ENCODE measurements around the gene CCDC50. TPM values are rescaled to one million over a fixed set of nuclear protein-coding genes. Genes with fewer than 3 reads are reported as not detected.

CCDC50 gene
- total and polyA plus RNA-seq, 2 donors (not counting 3 experiments of a cell fraction or from before 2014, with no cell fraction given), result 44.4 to 137 TPM

DNA sequence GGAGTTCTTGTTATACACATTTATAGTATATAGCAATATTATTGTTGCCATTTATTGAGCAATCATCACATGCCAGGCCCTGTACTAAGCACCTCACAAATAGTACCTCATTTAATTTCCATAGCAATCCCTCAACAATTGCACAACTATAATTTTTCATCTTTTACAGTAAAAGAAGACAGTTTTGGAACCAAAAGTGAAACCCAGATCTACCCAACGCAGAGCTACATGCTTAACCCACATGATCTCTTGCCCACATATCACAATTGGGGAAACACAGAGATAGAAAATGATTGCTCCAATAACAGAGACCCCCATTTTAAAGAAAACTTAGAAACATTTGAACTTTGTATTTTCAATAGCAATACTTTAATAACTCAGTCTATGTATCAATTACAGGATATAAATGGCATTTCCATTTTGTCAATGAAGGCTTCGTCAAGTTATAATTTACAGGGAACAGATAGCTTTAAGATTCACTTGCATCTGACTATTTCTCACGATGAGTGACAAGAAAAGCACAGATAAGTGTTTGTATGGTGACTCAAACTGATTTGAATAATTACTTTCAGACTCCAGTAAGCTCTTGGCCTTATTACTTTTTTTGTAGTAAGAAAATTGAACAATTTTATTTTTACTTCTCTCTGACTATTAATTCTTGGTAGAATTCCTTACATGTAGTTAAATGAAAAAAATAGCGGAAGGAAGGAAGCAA is 38.7 kb upstream of the CCDC50 start:
- Histone ChIP-seq H3K4me1 (ENCODE audit: control insufficient read depth, extremely low read depth, insufficient read depth, low read length) (peaks cover 2% of the 10 kb centered on the region), H3K4me2 (ENCODE audit: insufficient read depth, low read length) (peak overlapping the region; percentile 36), H3K79me2 (ENCODE audit: control insufficient read depth, insufficient read depth, low read length) (no peaks in the 10 kb centered on the region), H3K9me1 (replicated peaks; ENCODE audit: control insufficient read depth, extremely low read depth, insufficient read depth, low read length) (no peaks in the 10 kb centered on the region), H4K20me1 (replicated peaks; ENCODE audit: control insufficient read depth, extremely low read depth, insufficient read depth, low read length) (no peaks in the 10 kb centered on the region), H2AFZ (ENCODE audit: low read depth, low read length) (peak overlapping the region; percentile 30), H3K4me3 (replicated peaks in 1 of 3; ENCODE audit: insufficient read depth in 1 of 3, low read depth in 1 of 3, low read length in 3 of 3) (no peak overlapping the region), H3K36me3 (ENCODE audit: control insufficient read depth in 2 of 2, extremely low read depth in 1 of 2, insufficient read depth in 2 of 2, low read length in 2 of 2) (no peaks in the 10 kb centered on the region), H3K27me3 (ENCODE audit: control insufficient read depth in 2 of 2, insufficient read depth in 2 of 2, low read length in 2 of 2) (no peaks in the 10 kb centered on the region), H3K27ac (ENCODE audit: insufficient read depth, low read depth, low read length) (no peak overlapping the region), H3K9me3 (replicated peaks; ENCODE audit: control insufficient read depth, insufficient read depth, low read length) (no peaks in the 10 kb centered on the region), H3K9ac (replicated peaks; ENCODE audit: extremely low read depth, insufficient read depth, low read length) (no peak overlapping the region)
- intact Hi-C loops (cut with micrococcal nuclease) (no loop called here), dilution Hi-C loops (cut with MboI; ENCODE audit: extremely low pct_ligation_motif_present, low sequenced_read_pairs) (no loop called here)
- CTCF ChIA-PET, result interaction anchor here (1.0 to 1.6 kb wide), 2 partner anchors 46 to 92 kb away, joined by 3 read pairs; no protein-coding TSS in a partner anchor
- FAIRE-seq (no peak), DNase-seq (ENCODE audit: low read depth, low spot score) (peak; percentile 8)
- BruUV-seq (replicated peaks), result no TSS peak
- TF ChIP-seq FOS (IDR thresholded peaks at IDR 0.05; ENCODE audit: borderline replicate concordance, insufficient read depth, low read length) (no peak), POLR2A (IDR thresholded peaks at IDR 0.05; ENCODE audit: low read depth, low read length) (no peak), JUN (IDR thresholded peaks at IDR 0.05; ENCODE audit: borderline replicate concordance, insufficient read depth, insufficient read length, low read depth) (no peak), EZH2 (IDR thresholded peaks at IDR 0.05; ENCODE audit: borderline replicate concordance, low read depth, low read length, severe bottlenecking) (no peak), POLR2AphosphoS5 (IDR thresholded peaks at IDR 0.05; ENCODE audit: insufficient read depth, low read depth, low read length) (no peak), MYC (IDR thresholded peaks at IDR 0.05; ENCODE audit: low read depth, low read length) (no peak)
- TF ChIP-seq, protein P1, sequence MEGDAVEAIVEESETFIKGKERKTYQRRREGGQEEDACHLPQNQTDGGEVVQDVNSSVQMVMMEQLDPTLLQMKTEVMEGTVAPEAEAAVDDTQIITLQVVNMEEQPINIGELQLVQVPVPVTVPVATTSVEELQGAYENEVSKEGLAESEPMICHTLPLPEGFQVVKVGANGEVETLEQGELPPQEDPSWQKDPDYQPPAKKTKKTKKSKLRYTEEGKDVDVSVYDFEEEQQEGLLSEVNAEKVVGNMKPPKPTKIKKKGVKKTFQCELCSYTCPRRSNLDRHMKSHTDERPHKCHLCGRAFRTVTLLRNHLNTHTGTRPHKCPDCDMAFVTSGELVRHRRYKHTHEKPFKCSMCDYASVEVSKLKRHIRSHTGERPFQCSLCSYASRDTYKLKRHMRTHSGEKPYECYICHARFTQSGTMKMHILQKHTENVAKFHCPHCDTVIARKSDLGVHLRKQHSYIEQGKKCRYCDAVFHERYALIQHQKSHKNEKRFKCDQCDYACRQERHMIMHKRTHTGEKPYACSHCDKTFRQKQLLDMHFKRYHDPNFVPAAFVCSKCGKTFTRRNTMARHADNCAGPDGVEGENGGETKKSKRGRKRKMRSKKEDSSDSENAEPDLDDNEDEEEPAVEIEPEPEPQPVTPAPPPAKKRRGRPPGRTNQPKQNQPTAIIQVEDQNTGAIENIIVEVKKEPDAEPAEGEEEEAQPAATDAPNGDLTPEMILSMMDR (IDR thresholded peaks at IDR 0.05; ENCODE audit: extremely low read depth in 1 of 2, insufficient read depth in 1 of 2, low read depth in 1 of 2, low read length in 2 of 2), result no peak
- POLR2A ChIA-PET, result interaction anchor here (0.7 kb wide), 1 partner anchor 23 kb away, joined by 3 read pairs; no protein-coding TSS in a partner anchor

All from endothelial cell of umbilical vein (primary cell).